GM19239 (cell line): ENCODE measurements around the gene PROB1.
"Not testable (repeated sequence)": the region's sequence is repeated elsewhere in the genome, so short reads cannot be mapped to it uniquely, and the experiment has no call there.

Experiments
- DNase-seq: peaks from one replicate; pipeline ENCODE4 v3.0.0; 2011; ENCODE audit warnings: low spot score; ENCODE audit not compliant: insufficient read length
- FAIRE-seq: peaks from 2 replicates; lab custom pipeline; 2011; peaks lifted over from hg19 to GRCh38; lab: Jason Lieb, UNC

Gene PROB1

DNA sequence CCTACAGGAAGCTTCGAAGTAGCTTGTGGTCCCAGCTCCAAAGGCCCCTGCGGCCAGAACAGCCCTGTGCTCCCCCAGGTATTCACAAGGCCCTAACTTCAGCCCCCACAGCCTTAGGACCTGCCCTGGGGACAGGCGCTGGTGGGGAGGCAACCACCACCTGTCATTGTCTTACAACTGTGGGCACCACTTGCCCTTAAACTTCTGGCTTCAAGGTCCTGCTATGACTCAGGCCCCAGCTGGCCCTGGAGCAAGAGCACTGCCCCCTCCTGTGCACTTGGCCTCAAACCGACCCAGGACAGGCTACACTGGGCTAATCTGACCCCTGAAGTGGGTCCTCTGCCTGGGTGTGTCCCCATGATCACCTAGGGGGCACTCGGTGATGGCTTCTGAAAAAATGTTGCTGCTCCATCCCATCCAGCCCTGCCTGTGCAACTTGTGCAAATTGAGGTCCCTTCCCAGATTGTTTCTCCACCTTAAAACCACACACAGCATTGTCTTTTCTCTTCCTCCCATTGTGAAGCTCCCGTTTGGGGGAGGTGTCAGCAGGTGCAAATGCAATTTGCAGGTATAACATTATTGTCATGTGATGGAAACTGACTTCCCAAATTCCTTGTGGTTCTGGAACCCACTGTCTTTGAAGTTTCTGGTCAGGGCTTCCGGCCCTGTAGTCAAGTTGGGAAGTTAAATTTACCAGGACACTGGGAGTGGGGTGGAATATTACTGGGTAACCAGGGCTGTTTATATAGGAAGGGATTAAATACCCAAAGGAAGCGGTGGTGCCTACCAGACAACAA lies 1.1 kb upstream of the PROB1 start:
- DNase-seq: no peak
- FAIRE-seq: no peak

DNA sequence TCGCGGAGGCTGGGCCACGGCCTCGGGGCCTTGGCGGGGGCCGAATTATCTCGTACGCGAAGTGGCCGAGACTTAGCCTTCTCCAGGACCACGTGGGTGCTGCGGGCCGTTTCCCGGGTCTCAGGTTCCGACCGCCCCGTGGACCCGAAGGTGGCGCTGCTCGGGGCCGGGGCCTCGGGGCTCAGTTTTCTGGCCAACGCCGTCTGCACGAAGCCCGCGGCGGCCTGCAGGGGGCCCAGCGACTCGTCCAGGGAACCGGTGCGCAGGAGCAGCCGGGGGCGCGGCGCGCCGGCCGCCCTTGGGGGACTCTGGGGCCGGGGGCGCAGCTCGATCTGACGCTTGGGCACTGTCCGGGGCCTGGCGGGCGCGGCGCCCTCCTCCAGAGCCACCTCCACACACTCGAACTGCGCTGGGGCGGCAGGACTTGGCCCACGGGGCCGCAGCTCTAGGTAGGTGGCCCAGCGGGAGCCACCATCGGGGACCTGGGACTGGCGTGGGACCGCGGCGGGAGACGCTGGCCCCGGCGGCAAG lies 716 bp downstream of the PROB1 start:
- DNase-seq: peak; percentile 67
- no peak for FAIRE-seq

DNA sequence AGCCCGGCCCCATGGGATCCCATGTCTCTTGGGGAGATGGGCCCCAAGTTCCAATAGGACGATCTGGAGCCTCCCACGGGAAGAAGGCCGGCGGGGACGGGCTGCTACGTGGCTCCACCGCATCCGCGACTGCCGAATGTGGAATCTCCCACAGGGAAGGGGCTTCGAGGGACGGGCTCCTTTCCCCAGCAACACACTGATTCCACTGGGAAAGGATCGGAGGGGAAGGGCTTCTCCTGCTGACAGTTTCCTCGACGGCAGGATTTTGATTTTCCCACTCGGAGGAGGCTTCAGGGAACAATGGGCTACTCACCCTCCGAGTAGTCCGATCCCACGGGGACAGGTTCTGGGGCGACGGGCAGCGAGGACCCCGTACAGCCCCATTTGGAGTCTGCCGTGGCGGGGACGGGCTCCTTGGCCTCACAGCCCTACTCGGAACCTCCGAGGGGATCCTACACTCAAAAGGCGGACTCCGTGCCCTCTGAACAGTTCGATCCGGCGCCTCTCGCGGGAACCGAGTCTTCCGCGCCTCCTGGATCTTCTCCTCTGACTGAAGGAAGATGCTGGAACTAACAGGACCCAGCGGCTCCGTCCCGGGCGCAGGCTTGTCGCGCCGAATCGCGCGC lies 1.3 kb downstream of the PROB1 start:
- no peak for DNase-seq
- no peak for FAIRE-seq

DNA sequence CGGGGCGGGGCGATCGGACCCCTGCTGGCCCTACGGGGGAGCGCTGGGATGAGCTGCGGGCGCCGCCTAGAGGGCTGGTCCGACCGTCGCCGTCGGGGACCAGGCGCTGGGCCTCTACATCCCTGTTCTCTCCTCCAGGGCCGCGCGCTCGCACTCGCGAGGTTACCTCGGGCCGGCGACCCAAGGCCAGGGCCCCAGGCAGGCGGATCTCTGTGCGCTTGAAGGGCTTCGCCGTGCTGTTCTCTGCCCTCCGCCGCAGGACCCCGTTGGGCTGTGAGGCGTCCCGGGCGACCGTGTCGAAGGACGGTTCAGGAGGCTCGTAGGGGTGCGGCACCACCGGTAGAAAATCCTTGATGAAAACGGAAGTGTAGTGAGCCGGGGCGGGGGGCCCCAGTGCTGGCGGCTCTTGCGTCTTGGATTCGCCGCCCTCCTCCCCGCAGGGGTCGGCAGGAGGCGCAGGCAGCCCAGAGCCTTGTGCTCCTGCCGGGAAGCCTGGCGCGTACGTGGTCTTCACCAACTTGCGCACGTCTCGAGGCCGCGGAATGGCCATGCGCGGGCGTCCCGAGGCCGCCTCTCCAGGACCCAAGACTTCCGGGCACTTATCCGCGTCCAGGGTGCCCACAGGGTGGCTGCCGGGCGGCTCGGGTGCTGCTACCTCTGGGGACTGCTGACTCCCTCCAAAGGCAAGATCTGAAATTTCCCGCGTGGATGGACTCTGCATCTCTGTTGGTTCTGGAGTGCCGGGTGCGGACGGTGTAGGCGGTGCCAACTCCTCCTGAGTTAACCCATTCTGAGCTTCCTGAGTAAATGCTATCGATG lies 2.0 kb downstream of the PROB1 start:
- DNase-seq: peak; percentile 82
- FAIRE-seq: peak; percentile 84

DNA sequence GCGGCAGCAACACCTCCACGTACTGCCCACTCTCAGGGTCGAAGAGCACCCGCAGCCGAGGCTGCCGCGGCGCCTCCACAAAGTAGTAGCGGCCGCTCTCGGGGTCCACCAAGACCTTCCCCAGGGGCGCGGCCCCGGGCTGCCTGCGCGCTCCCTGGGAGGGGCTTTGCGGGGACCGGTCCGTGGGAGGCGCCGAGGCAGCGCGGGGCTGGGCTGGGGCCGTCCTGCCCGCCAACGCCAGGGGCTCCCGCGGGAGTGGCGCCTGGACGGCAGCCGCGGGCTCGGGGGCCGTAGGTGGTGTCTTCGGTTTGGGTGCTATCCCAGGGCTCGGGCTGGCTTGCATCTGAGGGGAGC lies 2.6 kb downstream of the PROB1 start:
- DNase-seq (no peak), FAIRE-seq (no peak)

DNA sequence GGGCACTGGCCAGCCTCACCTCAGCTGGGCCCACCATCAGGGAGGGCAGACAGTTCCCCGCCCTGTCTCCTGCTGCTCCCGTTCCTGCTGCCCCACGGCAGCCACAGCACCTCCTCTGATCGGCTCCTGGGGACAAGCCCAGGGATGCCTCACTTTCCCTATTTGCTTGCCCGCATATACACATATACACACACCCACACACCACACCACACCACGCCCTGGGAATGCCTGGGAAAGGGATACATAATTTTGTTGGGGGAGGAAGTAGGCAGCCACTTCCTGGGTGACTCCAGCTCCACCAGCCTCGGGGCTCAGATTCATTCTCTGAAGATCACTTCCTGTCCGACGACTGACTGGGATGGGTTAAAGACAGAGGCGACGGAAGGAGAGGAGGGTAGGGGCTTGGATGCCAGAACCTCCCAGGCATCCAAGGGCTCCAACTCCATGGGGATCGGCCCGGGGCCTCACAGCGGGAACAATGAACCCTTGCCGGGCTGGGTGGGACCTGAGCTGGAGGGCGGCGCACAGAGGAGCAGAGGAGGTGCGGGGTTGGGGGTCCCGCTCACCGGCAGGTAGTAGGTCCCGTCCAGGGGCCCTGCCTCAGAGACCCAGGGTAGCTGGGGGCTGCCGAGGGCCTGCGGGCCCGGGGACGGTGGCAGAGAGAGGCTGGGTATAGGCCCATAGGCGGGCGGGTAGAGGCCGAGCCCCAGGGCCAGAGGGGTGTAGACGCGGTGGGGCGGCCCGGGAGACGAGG lies 3.2 kb downstream of the PROB1 start:
- FAIRE-seq: peak; percentile 84
- no peak for DNase-seq

DNA sequence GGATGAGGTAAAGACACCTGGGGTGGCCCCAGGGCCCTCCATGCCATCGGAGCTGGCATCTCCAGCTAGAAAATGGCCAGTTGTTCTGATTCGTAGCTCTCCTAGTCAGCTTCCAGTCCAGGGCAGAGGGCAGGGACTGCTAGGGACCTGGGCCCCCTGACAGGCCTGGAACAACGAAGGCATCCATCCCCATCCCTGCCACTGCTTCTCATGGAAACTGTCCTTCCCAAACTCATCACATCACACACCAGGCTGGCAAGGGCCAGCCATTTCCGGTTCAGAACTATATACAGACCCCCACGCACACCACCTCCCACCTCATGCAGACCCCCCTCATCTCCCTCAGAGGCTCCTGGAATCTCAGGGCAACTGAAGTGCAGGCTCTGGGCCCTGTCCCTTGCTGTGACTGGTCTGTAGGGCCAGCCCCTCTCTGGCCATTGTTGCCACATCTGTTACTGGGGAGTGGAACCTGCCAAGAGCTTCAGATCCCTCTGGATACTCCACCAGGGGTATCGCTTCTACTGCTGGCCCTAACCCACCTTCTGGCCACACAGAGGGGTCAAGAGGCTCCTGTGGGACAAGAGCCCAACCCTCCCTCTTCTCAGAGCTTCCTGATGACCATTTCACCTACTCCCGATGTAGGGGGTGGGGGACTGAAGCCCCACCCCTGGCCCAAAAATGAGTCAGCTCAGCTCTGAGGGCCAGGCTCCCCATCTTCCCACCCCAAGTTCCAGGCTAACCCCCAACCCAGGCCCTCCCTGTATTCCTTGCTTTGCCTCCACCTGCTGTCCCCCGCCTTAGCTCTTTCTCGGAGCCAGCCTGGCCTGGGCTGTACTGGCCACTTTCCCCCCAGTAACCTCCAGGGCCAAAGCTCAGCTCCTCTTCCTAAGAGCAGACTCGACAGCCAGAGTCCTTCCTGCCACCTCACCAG lies 4.0 kb downstream of the PROB1 start:
- peak; percentile 35 for FAIRE-seq

DNA sequence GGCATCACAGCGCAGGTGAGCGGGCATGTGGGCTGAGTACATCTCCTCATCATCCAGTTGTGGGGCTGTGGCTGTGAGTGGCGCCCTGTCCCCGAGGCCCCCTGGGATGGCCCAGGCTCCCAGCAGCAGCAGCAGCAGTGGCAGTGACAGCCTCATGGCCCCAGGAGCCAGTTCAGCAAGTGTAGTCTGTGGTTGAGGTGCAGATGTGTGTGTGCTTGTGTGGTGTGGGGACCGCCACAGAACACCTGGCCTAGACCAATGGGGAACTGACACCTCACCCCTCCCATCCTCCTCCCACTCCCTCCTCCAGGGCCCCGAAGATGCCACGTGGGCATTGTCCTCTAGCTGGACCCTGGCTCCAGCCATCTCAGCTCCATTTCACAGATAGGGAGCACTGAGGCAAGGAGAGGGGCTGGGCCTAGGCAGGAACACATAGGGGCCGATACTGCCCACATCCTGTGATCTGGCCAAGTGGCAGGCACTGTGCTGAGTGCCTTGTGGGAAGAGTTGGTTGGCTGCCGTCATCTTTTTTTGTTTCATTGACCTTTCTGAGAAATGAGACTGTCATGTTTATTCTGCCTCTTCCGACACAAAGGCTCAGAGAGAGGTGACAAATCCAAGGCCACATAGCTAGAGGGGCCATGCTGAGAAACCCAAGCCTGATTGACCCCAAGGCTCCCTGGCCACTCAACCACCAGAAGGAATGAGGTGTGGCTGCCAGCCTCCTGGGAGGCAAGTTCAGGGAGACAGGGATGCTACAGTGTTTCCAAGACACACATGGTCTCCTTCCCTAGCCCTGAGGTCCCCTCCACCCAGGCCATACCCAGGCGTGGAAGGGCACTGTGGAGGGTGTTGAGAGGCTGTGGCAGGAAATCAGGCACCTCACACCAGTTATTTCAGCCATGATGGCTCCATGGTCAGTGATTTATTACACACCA lies 4.9 kb downstream of the PROB1 start, which contains the start of gene MZB1:
MZB1 (minus strand) TSS at position 213 of the 938 bp plus-strand sequence; CDS start at position 156, 57 bp downstream.
- DNase-seq (peak; percentile 75), FAIRE-seq (peak; percentile 98)

More for the DNA sequence above, 4.0 kb downstream of the PROB1 start:
- no peak for DNase-seq

DNA sequence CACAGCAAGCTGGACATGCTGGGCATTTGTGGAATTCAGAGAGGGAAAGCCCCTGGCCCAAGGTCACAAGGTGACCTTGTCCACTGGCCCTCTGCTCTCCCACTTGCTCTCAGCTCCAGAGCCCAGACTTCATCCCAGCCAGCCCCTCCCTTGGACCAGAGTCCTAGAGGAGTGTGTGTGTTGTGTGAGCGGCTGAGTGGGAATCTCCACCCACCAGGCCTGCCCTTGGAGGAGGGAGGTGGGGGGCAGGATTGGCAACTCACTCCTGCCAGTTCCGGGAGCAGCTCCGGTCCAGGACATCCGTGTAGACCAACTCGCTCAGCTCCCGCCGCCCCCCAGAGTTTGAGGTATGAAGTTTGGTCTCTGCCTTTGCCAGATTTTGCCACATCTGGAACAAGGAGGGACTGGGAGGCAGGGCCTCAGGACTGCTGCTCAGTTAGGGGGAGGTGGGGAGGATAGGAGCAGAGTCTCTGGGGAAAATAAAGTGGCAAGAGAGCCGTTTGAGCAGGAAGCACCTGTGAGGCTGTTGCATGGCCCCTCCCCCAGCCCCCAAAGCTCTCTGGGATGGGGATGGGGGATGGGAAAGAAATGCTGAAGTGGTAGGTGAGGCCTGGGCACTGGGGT lies 6.6 kb downstream of the PROB1 start:
- DNase-seq (no peak), FAIRE-seq (peak; percentile 76)

DNA sequence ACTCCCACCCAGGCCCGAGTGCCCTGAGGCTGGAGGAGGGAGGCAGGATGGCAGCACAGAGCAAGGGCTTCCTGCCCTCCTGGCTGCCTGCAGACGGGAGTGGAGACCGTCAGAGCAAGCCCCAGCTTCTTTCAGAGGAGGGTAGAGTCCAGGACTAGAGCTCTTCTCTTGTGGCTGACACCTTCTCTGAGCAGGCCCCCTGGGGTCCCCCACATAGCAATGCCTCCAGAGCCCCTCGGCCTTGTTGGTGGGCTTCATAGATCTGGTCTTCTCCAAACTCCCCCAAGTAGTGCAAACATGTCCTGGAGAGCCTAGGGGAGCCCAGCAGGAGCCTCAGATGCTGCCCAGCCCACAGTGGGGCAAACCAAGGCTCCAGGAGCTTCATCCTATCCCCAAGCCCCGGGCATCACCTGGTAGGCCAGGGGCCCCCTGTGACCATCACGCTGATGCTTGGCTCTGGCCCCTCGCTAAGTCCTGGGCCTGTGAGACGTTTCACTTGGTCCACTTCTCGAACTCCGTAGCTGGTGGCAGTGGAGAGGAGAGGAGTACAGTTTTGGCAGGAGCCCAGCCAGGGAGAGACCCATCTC lies 7.2 kb downstream of the PROB1 start:
- no peak for DNase-seq
- peak; percentile 54 for FAIRE-seq

DNA sequence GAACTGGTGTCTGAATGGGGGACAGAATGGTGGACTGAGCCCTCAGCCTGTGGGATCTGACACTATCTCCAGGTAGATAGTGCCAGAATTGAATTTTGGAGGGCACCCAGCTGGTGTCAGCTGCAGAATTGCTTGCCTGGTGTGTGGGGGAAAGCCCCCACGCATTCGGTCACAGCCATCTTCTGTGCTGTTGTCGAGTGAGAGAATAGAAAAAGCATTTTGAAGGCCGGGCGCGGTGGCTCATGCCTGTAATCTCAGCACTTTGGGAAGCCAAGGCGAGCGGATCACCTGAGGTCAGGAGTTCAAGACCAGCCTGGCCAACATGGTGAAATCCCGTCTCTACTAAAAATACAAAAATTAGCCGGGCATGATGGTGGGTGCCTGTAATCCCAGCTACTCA lies 7.9 kb downstream of the PROB1 start:
- DNase-seq, FAIRE-seq: not testable (repeated sequence)

DNA sequence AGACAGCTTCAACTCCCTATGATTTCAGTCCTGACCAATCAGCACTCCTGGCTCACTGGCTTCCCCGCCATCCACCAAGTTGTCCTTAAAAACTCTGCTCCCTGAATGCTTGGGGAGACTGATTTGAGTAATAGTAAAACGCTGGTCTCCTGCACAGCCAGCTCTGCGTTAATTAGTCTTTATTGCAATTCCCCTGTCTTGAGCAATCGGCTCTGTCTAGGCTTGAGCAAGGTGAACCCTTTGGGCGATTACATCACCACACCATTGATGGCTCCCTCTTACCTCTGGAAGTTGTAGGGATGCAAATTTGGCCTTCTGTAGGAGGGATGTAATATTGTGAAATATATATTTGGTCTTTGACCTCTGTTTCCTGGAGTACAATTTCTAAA lies 8.9 kb downstream of the PROB1 start:
- DNase-seq (no peak), FAIRE-seq (no peak)

DNA sequence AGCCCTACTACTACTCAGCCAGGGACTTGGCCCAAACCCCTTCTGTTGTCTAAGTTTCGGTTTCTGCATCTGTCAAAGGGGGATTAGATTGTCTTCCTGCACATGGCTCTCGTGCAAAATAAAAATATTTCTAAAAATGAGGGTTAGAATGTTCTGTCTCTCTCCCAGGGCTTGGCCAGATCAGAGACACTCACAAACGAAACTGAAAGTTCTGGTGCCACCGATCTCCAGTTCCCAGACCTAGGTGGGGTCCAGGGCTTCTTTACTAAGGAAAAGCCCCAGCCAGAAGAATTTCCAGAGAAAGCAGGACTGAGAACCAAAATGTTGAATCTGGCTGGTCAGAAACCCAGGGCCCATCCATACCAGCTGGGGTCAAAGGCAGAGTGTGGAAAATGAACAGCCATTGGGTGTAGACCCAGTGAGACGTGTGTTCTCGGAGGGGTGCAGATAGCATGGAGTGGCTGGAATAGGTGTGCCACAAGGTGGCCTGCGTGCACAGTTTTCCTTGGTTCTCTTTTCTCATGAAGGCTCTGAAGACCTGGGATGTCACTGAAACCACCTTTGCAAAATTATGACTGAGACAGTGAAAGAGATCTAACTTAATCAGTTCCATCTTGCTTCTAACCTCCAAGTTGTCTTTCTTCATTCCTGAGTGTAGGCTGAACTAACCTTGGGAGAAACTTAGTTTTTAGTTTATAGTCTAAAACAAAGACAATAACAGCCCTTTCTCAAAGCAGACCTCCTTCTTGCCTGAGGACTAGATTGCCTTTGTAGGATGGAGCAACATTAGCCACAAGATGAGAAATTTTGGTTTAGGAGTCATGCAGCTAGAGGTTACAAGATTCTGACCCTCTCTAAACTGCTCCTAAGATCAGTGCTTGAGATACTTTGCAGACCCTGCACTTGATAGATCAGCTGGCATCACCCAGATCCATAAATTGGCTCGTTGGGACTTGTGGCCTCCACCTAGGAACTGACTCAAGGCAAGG lies 9.5 kb downstream of the PROB1 start:
- no peak for DNase-seq

DNA sequence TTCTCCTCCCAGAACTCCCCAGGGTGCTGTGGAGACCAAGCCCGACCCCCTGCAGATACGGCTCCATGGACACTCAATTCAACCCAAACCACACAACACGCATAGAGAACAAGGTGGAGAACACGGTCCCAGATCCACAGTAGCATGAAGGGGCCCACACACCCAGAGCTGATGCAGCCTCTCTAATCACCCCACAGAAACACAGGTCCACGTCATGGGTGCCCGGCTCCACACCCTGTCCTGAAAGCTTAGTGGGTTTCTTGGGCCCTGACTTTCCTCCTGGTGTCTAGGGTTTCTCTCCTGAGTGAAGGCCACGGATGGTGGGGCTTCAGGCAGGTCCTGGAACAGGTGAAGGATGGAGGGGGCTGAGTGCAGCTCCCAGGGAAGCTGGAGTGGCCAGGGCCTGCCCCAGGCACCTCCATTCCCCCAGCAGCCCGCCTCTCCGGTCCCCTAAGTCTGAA lies 10.3 kb downstream of the PROB1 start:
- FAIRE-seq: peak; percentile 94
- no peak for DNase-seq

More for the DNA sequence above, 9.5 kb downstream of the PROB1 start:
- FAIRE-seq: peak; percentile 47

DNA sequence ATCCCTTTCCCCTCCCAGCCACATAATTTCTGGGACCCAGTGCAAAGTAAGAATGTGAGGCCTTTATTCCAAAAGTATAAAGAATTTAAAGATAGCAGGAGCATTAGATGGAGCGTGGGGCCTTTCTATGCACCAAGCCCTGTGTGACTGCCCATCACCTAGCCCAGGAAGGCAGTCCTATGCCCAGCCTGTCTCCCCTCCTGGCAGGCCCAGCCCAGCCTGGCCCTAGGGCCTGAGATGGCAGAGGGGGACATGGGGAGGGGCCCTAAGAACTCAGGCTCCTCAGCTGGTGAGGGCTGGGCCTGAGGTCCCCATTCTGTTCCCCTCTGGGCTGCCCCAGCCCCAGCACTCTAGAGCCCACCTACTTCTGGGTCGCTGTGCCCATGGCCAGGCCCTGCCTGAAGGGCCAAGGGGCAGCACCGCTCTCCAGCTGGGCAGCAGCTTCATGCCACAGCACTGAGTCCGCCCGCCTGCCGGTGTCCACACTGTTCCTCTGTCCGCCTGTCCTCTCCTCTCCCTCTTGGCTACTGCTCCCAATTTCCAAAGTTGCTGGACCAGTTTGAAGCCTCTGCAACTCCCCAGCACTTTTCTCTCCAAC lies 10.8 kb downstream of the PROB1 start:
- FAIRE-seq (no peak), DNase-seq (no peak)
